K562 (cell line): ENCODE data around the gene LYRM1. TPM values are rescaled to one million over a fixed set of nuclear protein-coding genes. Genes with fewer than 3 reads are reported as not detected.

ENCODE experiments used
- ADNP ChIP-seq: fragments of 200-800 bp; sonication (Bioruptor generic); IDR thresholded peaks from 2 replicates; pipeline ENCODE4 v1.6.1; 2016; ENCODE audit warnings: missing genetic modification characterization, missing compliant biosample characterization
- ARNT ChIP-seq, 2 experiments: fragments of 450-650 bp; IDR thresholded peaks; 2 replicates each; pipeline ENCODE4 v1.6.1; 2016; ENCODE audit warnings: mild to moderate bottlenecking in 1 of 2
- ASH1L ChIP-seq: fragments of 450-650 bp; IDR thresholded peaks from 2 replicates; pipeline ENCODE4 v1.6.1; 2018; ENCODE audit warnings: borderline replicate concordance, mild to moderate bottlenecking, low read depth; ENCODE audit not compliant: partially characterized antibody
- BCL6 ChIP-seq: fragments of 250-450 bp; sonication (Bioruptor Pico); IDR thresholded peaks from 2 replicates; pipeline ENCODE4 v1.4.0; 2020
- CBX1 ChIP-seq: sonication (generic); IDR thresholded peaks from 2 replicates; pipeline ENCODE4 v1.6.1; 2016; ENCODE audit warnings: antibody characterized with exemption, low read depth, mild to moderate bottlenecking
- CC2D1A ChIP-seq: fragments of 450-650 bp; IDR thresholded peaks from 2 replicates; pipeline ENCODE4 v1.6.1; 2017; ENCODE audit warnings: mild to moderate bottlenecking
- CCAR2 ChIP-seq: fragments of 200-400 bp; formaldehyde crosslinking; IDR thresholded peaks from 2 replicates; pipeline ENCODE4 v1.6.1; 2017; ENCODE audit warnings: mild to moderate bottlenecking, low read depth, low read length
- CHCHD3 ChIP-seq: fragments of 250-450 bp; sonication (Bioruptor Pico); IDR thresholded peaks from 2 replicates; pipeline ENCODE4 v2.1.2; 2022; ENCODE audit warnings: mild to moderate bottlenecking
- DACH1 ChIP-seq: fragments of 450-650 bp; IDR thresholded peaks from 2 replicates; pipeline ENCODE4 v1.6.1; 2018; ENCODE audit not compliant: partially characterized antibody
- E4F1 ChIP-seq: fragments of 250-450 bp; sonication (Bioruptor Pico); IDR thresholded peaks from 2 replicates; pipeline ENCODE4 v1.5.0; 2021; ENCODE audit warnings: mild to moderate bottlenecking, borderline replicate concordance
- HDAC2 ChIP-seq: fragments of 450-650 bp; IDR thresholded peaks from 2 replicates; pipeline ENCODE4 v1.6.1; 2016; ENCODE audit warnings: mild to moderate bottlenecking
- HNRNPLL ChIP-seq: fragments of 200-400 bp; formaldehyde crosslinking; IDR thresholded peaks from 2 replicates; pipeline ENCODE4 v1.6.1; 2017; ENCODE audit warnings: low read length, low read depth, mild to moderate bottlenecking; ENCODE audit not compliant: poor library complexity, severe bottlenecking
- KDM5B ChIP-seq: fragments of 200-600 bp; sonication (generic); IDR thresholded peaks from 2 replicates; pipeline ENCODE4 v1.6.1; 2012; ENCODE audit warnings: low read depth, mild to moderate bottlenecking, moderate library complexity, low read length, control low read depth, inconsistent platforms; ENCODE audit not compliant: insufficient replicate concordance
- NCOA6 ChIP-seq: fragments of 450-650 bp; IDR thresholded peaks from 2 replicates; pipeline ENCODE4 v1.6.1; 2017; ENCODE audit warnings: mild to moderate bottlenecking
- NR2F6 ChIP-seq: fragments of 450-650 bp; formaldehyde crosslinking; IDR thresholded peaks from 2 replicates; pipeline ENCODE4 v1.4.0; 2020; ENCODE audit warnings: mild to moderate bottlenecking
- RBBP5 ChIP-seq: fragments of 200-600 bp; sonication (generic); IDR thresholded peaks from 2 replicates; pipeline ENCODE4 v1.6.1; 2012; ENCODE audit warnings: borderline replicate concordance, mild to moderate bottlenecking, low read length, control low read depth, inconsistent platforms; ENCODE audit not compliant: insufficient read depth, poor library complexity, severe bottlenecking
- RNF2 ChIP-seq: sonication (generic); IDR thresholded peaks from 2 replicates; pipeline ENCODE4 v1.6.1; 2016
- ZNF239 ChIP-seq: fragments of 250-450 bp; sonication (Bioruptor Pico); IDR thresholded peaks from 2 replicates; pipeline ENCODE4 v1.4.0; 2020; ENCODE audit warnings: mild to moderate bottlenecking
- ZNF764 ChIP-seq: fragments of 250-450 bp; sonication (Bioruptor Pico); IDR thresholded peaks from 2 replicates; pipeline ENCODE4 v1.4.0; 2020; ENCODE audit warnings: low read depth, mild to moderate bottlenecking, moderate library complexity
- polyA plus RNA-seq, 8 experiments: library from polyadenylated mRNA; depleted of rRNA in 4 of 8; stranded (reverse) in 5 of 8; unstranded in 3 of 8; fragments of >200 nt; fragmentation: Nextera tagmentation in 2 of 8; fragmentation: Illumina TruSeq in 1 of 8; extraction: Ambion mirVana in 2 of 8; extraction: Trizol in 1 of 8; gene quantifications; 2 replicates each; pipeline versions ENCODE4 v1.2.1 to v1.2.3, GENCODE V29; 2011 to 2014; ENCODE audit warnings: inconsistent platforms in 1 of 8, missing spikeins in 1 of 8
- total RNA-seq, 7 experiments: library from RNA; depleted of rRNA in 6 of 7; stranded (reverse); fragments of >200 nt in 6 of 7; fragmentation: Illumina TruSeq in 2 of 7; extraction: Trizol in 2 of 7; gene quantifications; 2 replicates each; pipeline versions ENCODE4 v1.2.1 to v1.2.3, GENCODE V29; 2011 to 2021; ENCODE audit warnings: low replicate concordance in 1 of 7
- TF ChIP-seq, protein P1 (sequence below): fragments of 450-650 bp; formaldehyde crosslinking; IDR thresholded peaks from 2 replicates; pipeline ENCODE4 v1.4.0; 2022; ENCODE audit warnings: missing genetic modification characterization
- TF ChIP-seq, protein P2 (sequence below): sonication (generic); formaldehyde crosslinking; IDR thresholded peaks from 2 replicates; pipeline ENCODE4 v1.8.0; 2023; ENCODE audit warnings: mild to moderate bottlenecking, missing genetic modification reagents

Gene LYRM1
- total and polyA plus RNA-seq, 9 of the 15 experiments (the other 6 are each of a cell fraction or from before 2014, with no cell fraction given) = 17.5 to 44.1 (median 32.7) TPM

DNA sequence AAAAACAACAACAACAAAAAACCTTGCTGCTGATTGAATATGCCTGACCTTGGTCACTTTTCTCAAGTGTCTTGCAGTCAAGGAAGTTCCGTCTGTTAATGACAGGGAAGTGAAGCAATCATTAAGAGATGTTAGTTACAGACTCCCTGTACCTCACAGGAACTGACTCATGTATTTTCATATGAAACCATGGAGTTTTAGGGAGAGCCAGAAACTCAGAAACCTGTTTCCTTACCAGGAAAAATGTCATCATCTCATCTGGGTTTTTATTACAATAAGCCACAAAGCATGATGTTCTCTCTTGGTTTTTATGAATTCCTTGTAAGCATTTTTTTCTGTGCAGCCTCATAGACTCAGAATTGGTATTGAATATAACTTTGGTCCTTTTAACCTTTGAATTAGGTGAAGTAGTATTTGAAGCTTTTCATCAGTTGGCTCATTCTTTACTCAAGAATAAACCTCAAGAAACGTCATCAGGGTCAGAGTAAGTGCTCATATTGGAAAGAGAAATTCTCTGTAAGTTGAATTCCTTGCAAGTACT lies 10.3 kb downstream of the LYRM1 start (continued):
- TF ChIP-seq, protein P1, sequence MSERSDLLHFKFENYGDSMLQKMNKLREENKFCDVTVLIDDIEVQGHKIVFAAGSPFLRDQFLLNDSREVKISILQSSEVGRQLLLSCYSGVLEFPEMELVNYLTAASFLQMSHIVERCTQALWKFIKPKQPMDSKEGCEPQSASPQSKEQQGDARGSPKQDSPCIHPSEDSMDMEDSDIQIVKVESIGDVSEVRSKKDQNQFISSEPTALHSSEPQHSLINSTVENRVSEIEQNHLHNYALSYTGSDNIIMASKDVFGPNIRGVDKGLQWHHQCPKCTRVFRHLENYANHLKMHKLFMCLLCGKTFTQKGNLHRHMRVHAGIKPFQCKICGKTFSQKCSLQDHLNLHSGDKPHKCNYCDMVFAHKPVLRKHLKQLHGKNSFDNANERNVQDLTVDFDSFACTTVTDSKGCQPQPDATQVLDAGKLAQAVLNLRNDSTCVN (CRISPR knock-in tag) = no peak
- TF ChIP-seq ARNT (IDR thresholded peaks at IDR 0.05) (no peak), CC2D1A (no peak), HNRNPLL (no peak), ASH1L (no peak), NR2F6 (CRISPR knock-in tag) (no peak), RBBP5 (no peak), DACH1 (no peak), RNF2 (no peak), KDM5B (no peak), BCL6 (CRISPR knock-in tag) (no peak), CCAR2 (no peak), CHCHD3 (CRISPR knock-in tag) (no peak), HDAC2 (no peak; the same call in 1 of the 2 replicates), CBX1 (no peak), ZNF239 (CRISPR knock-in tag) (no peak), ADNP (no peak), ZNF764 (CRISPR knock-in tag) (no peak), E4F1 (CRISPR knock-in tag) (no peak), NCOA6 (no peak)
- TF ChIP-seq, protein P2, sequence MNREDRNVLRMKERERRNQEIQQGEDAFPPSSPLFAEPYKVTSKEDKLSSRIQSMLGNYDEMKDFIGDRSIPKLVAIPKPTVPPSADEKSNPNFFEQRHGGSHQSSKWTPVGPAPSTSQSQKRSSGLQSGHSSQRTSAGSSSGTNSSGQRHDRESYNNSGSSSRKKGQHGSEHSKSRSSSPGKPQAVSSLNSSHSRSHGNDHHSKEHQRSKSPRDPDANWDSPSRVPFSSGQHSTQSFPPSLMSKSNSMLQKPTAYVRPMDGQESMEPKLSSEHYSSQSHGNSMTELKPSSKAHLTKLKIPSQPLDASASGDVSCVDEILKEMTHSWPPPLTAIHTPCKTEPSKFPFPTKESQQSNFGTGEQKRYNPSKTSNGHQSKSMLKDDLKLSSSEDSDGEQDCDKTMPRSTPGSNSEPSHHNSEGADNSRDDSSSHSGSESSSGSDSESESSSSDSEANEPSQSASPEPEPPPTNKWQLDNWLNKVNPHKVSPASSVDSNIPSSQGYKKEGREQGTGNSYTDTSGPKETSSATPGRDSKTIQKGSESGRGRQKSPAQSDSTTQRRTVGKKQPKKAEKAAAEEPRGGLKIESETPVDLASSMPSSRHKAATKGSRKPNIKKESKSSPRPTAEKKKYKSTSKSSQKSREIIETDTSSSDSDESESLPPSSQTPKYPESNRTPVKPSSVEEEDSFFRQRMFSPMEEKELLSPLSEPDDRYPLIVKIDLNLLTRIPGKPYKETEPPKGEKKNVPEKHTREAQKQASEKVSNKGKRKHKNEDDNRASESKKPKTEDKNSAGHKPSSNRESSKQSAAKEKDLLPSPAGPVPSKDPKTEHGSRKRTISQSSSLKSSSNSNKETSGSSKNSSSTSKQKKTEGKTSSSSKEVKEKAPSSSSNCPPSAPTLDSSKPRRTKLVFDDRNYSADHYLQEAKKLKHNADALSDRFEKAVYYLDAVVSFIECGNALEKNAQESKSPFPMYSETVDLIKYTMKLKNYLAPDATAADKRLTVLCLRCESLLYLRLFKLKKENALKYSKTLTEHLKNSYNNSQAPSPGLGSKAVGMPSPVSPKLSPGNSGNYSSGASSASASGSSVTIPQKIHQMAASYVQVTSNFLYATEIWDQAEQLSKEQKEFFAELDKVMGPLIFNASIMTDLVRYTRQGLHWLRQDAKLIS = no peak
